H1 (cell line): ENCODE results near the gene CDKN2B-AS1. TPM values are rescaled to one million over a fixed set of nuclear protein-coding genes. Genes with fewer than 3 reads are reported as not detected.

ENCODE experiments used
- CTCF ChIA-PET: fragments of 300-600 bp; sonication (Branson Sonifier 250); formaldehyde crosslinking; loops from one replicate; lab custom pipeline; 2021; ENCODE audit not compliant: partially characterized antibody; lab: Charles Lee
- POLR2A ChIA-PET: fragments of 300-600 bp; sonication (Branson Sonifier 250); formaldehyde crosslinking; loops from one replicate; lab custom pipeline; 2021; ENCODE audit warnings: inconsistent platforms; ENCODE audit not compliant: partially characterized antibody; lab: Charles Lee
- DNase-seq, 2 experiments: peaks; one replicate each; pipeline versions ENCODE4 v3.0.0 to v3.0.0-alpha.2; 2010 to 2022; ENCODE audit warnings: low spot score in 2 of 2, low read depth in 1 of 2, mixed read lengths in 1 of 2
- FAIRE-seq: peaks from 2 replicates; lab custom pipeline; 2011; peaks lifted over from hg19 to GRCh38; lab: Jason Lieb, UNC
- H2AFZ ChIP-seq: 2 replicates; pipeline ENCODE4 v1.8.1; 2012; ENCODE audit warnings: low read length, inconsistent platforms
- H2AK5ac ChIP-seq: 2 replicates; pipeline ENCODE4 v1.6.1; 2013; ENCODE audit warnings: low read depth, low read length
- H2BK120ac ChIP-seq: replicated peaks from 2 replicates; pipeline ENCODE3; 2013; ENCODE audit warnings: low read depth, low read length, inconsistent platforms
- H2BK12ac ChIP-seq: 2 replicates; pipeline ENCODE4 v1.6.1; 2013; ENCODE audit warnings: low read depth, low read length
- H2BK15ac ChIP-seq: 2 replicates; pipeline ENCODE4 v1.6.1; 2013; ENCODE audit warnings: low read length
- H2BK20ac ChIP-seq: 2 replicates; pipeline ENCODE4 v1.6.1; 2013; ENCODE audit warnings: low read length
- H2BK5ac ChIP-seq: 2 replicates; pipeline ENCODE4 v1.6.1; 2013; ENCODE audit warnings: low read depth, low read length
- H3K14ac ChIP-seq: 2 replicates; pipeline ENCODE4 v1.6.1; 2013; ENCODE audit warnings: inconsistent platforms; ENCODE audit not compliant: insufficient read length
- H3K18ac ChIP-seq: 2 replicates; pipeline ENCODE4 v1.6.1; 2013; ENCODE audit warnings: low read length; ENCODE audit errors: extremely low read depth
- H3K23ac ChIP-seq: 2 replicates; pipeline ENCODE4 v1.6.1; 2013; ENCODE audit warnings: inconsistent platforms; ENCODE audit not compliant: insufficient read length
- H3K23me2 ChIP-seq: 2 replicates; pipeline ENCODE4 v1.6.1; 2013; ENCODE audit warnings: low read depth, low read length
- H3K27ac ChIP-seq: 2 replicates; pipeline ENCODE4 v1.6.1; 2011; ENCODE audit warnings: low read depth, low read length, inconsistent platforms
- H3K27me3 ChIP-seq, 4 experiments: replicated peaks in 1 of 4; 1 replicate in 1 of 4; 2 replicates in 3 of 4; pipeline versions ENCODE4 v1.6.1 to v1.8.1; 2011 to 2013; ENCODE audit warnings: low read length in 3 of 4, mild to moderate bottlenecking in 3 of 4, inconsistent platforms in 2 of 4, mixed read lengths in 2 of 4, moderate library complexity in 1 of 4; ENCODE audit not compliant: control insufficient read depth in 3 of 4, insufficient read depth in 3 of 4; ENCODE audit errors: extremely low read depth in 1 of 4
- H3K36me3 ChIP-seq, 4 experiments: 2 replicates each; pipeline versions ENCODE4 v1.6.1 to v1.8.1; 2011 to 2013; ENCODE audit warnings: mild to moderate bottlenecking in 4 of 4, low read length in 3 of 4, moderate library complexity in 2 of 4, control low read depth in 1 of 4, inconsistent platforms in 1 of 4; ENCODE audit not compliant: insufficient read depth in 4 of 4, control insufficient read depth in 2 of 4
- H3K4ac ChIP-seq: replicated peaks from 2 replicates; pipeline ENCODE3; 2013; ENCODE audit warnings: low read length, low read depth, mixed read lengths, inconsistent platforms; ENCODE audit not compliant: insufficient read length
- H3K4me1 ChIP-seq, 4 experiments: replicated peaks in 1 of 4; 1 replicate in 1 of 4; 2 replicates in 3 of 4; pipeline versions ENCODE4 v1.6.1 to v1.8.1; 2011 to 2013; ENCODE audit warnings: low read length in 3 of 4, inconsistent platforms in 2 of 4, mixed read lengths in 1 of 4; ENCODE audit not compliant: insufficient read depth in 4 of 4, control insufficient read depth in 3 of 4
- H3K4me2 ChIP-seq, 2 experiments: 2 replicates each; pipeline versions ENCODE4 v1.6.1 to v1.8.1; 2011 to 2013; ENCODE audit warnings: low read depth in 2 of 2, low read length in 2 of 2, control low read depth in 1 of 2, inconsistent platforms in 1 of 2, mild to moderate bottlenecking in 1 of 2; ENCODE audit not compliant: insufficient read depth in 1 of 2
- H3K4me3 ChIP-seq, 4 experiments: fragments of 200-600, 300-600 bp in 1 of 4; sonication (generic), shearing (Covaris generic), sonication (Bioruptor Twin) in 1 of 4; 2 replicates each; pipeline versions ENCODE4 v1.5.1 to v1.8.1; 2011 to 2016; ENCODE audit warnings: low read length in 4 of 4, low read depth in 3 of 4, control low read depth in 2 of 4, inconsistent platforms in 2 of 4, mild to moderate bottlenecking in 2 of 4, mixed read lengths in 1 of 4, moderate library complexity in 1 of 4; ENCODE audit not compliant: insufficient read depth in 2 of 4; ENCODE audit errors: extremely low read depth in 1 of 4
- H3K56ac ChIP-seq: replicated peaks from 2 replicates; pipeline ENCODE3; 2013; ENCODE audit warnings: low read depth, mild to moderate bottlenecking, mixed read lengths, low read length, inconsistent platforms; ENCODE audit not compliant: insufficient read length
- H3K79me1 ChIP-seq: 2 replicates; pipeline ENCODE4 v1.6.1; 2013; ENCODE audit warnings: low read depth, low read length, control low read depth
- H3K79me2 ChIP-seq, 2 experiments: 2 replicates each; pipeline versions ENCODE4 v1.6.1 to v1.8.1; 2012 to 2013; ENCODE audit warnings: low read length in 2 of 2, mild to moderate bottlenecking in 2 of 2, inconsistent platforms in 1 of 2; ENCODE audit not compliant: insufficient read depth in 2 of 2, control insufficient read depth in 1 of 2
- H3K9ac ChIP-seq, 4 experiments: replicated peaks in 1 of 4; 1 replicate in 1 of 4; 2 replicates in 3 of 4; pipeline versions ENCODE4 v1.6.1 to v1.8.1; 2011 to 2013; ENCODE audit warnings: low read depth in 3 of 4, low read length in 3 of 4, control low read depth in 2 of 4, mild to moderate bottlenecking in 2 of 4, moderate library complexity in 2 of 4, inconsistent platforms in 1 of 4; ENCODE audit errors: extremely low read depth in 1 of 4
- H3K9me3 ChIP-seq, 2 experiments: 2 replicates each; pipeline versions ENCODE4 v1.6.1 to v1.8.1; 2012 to 2013; ENCODE audit warnings: mild to moderate bottlenecking in 2 of 2, moderate library complexity in 2 of 2, control low read depth in 1 of 2, inconsistent platforms in 1 of 2, low read depth in 1 of 2, low read length in 1 of 2, mixed read lengths in 1 of 2; ENCODE audit not compliant: insufficient read depth in 2 of 2
- H4K20me1 ChIP-seq, 2 experiments: replicated peaks in 1 of 2; 2 replicates each; pipeline versions ENCODE3 to v1.8.1; 2011 to 2013; ENCODE audit warnings: inconsistent platforms in 2 of 2, low read length in 2 of 2, mild to moderate bottlenecking in 1 of 2; ENCODE audit not compliant: insufficient read depth in 2 of 2, control insufficient read depth in 1 of 2
- H4K5ac ChIP-seq: 2 replicates; pipeline ENCODE4 v1.6.1; 2013; ENCODE audit warnings: low read length, low read depth, mixed read lengths, inconsistent platforms; ENCODE audit not compliant: insufficient read length
- H4K8ac ChIP-seq: 2 replicates; pipeline ENCODE4 v1.8.0; 2013; ENCODE audit warnings: mild to moderate bottlenecking, moderate library complexity, low read length, inconsistent platforms; ENCODE audit not compliant: insufficient read depth; ENCODE audit errors: extremely low read depth
- H4K91ac ChIP-seq: replicated peaks from 2 replicates; pipeline ENCODE3; 2013; ENCODE audit warnings: low read length, mixed read lengths, inconsistent platforms; ENCODE audit not compliant: insufficient read length
- CBX5 ChIP-seq: fragments of 300-800, 300-1000 bp; sonication (generic); IDR thresholded peaks from 2 replicates; pipeline ENCODE4 v1.7.1; 2016; ENCODE audit warnings: antibody characterized with exemption, low read length, low read depth
- CTBP2 ChIP-seq: IDR thresholded peaks from 2 replicates; pipeline ENCODE4 v1.7.0; 2011; ENCODE audit warnings: borderline replicate concordance, mild to moderate bottlenecking, moderate library complexity, mixed read lengths, low read length; ENCODE audit not compliant: insufficient read depth, insufficient read length
- EZH2 ChIP-seq: fragments of 200-600 bp; sonication (generic); IDR thresholded peaks from 2 replicates; pipeline ENCODE4 v1.7.1; 2012; ENCODE audit warnings: low read depth, mild to moderate bottlenecking, moderate library complexity, low read length, inconsistent platforms; ENCODE audit not compliant: severe bottlenecking
- GTF2F1 ChIP-seq: IDR thresholded peaks from 2 replicates; pipeline ENCODE4 v1.6.1; 2012; ENCODE audit warnings: low read depth, low read length, improper control_type of control experiment, borderline replicate concordance
- SIN3A ChIP-seq, 2 experiments: IDR thresholded peaks in 1 of 2; conservative IDR thresholded peaks in 1 of 2; 2 replicates each; pipeline ENCODE4 v1.6.1; 2011 to 2012; ENCODE audit warnings: low read length in 2 of 2, improper control_type of control experiment in 1 of 2, low read depth in 1 of 2, mild to moderate bottlenecking in 1 of 2
- SP2 ChIP-seq: IDR thresholded peaks from 2 replicates; pipeline ENCODE4 v1.6.1; 2012; ENCODE audit warnings: mild to moderate bottlenecking, low read length, inconsistent platforms
- SRF ChIP-seq: IDR thresholded peaks from 2 replicates; pipeline ENCODE4 v1.6.1; 2011; ENCODE audit warnings: mild to moderate bottlenecking, low read depth, low read length, moderate library complexity
- TAF7 ChIP-seq: optimal IDR thresholded peaks from 2 replicates; pipeline ENCODE3; 2011; ENCODE audit warnings: low read depth, mild to moderate bottlenecking, inconsistent platforms, low read length, moderate library complexity, borderline replicate concordance
- TCF12 ChIP-seq: IDR thresholded peaks from 2 replicates; pipeline ENCODE4 v1.6.1; 2011; ENCODE audit warnings: low read depth, mild to moderate bottlenecking, low read length
- TEAD4 ChIP-seq: IDR thresholded peaks from 2 replicates; pipeline ENCODE4 v1.6.1; 2012; ENCODE audit warnings: low read depth, low read length, inconsistent platforms, mixed read lengths
- ZNF274 ChIP-seq: IDR thresholded peaks from 2 replicates; pipeline ENCODE4 v1.7.0; 2012; ENCODE audit warnings: low read length, borderline replicate concordance; ENCODE audit errors: extremely low read depth
- WGBS, 2 experiments: shearing (Covaris generic) in 1 of 2; methylation state at CpG; one replicate each; pipeline versions ENCODE4 v1.1.6 to v1.1.7; 2013 to 2015; ENCODE audit warnings: low lambda C conversion rate in 2 of 2, mixed read lengths in 2 of 2, inconsistent platforms in 1 of 2, low coverage in 1 of 2, missing lambda C conversion rate in 1 of 2; ENCODE audit not compliant: insufficient replicate concordance in 2 of 2, insufficient coverage in 1 of 2, insufficient read length in 1 of 2; ENCODE audit errors: extremely low coverage in 1 of 2, missing lambda C conversion rate in 1 of 2; 5-methylcytosine and 5-hydroxymethylcytosine counted together
- polyA plus RNA-seq, 7 experiments: library from polyadenylated mRNA; depleted of rRNA in 3 of 7; stranded (reverse) in 5 of 7; unstranded in 2 of 7; fragments of >200 nt in 5 of 7; fragments of 200-250 nt in 2 of 7; gene quantifications; 1 replicate in 5 of 7; 2 replicates in 1 of 7; 4 replicates in 1 of 7; pipeline versions ENCODE4 v1.2.1 to v1.2.3, GENCODE V29; 2011 to 2013; ENCODE audit warnings: missing spikeins in 2 of 7, mixed read lengths in 2 of 7
- total RNA-seq: library from RNA; stranded (reverse); fragmentation: NEBNext Ultra II Directional; extraction: Animal tissue kit (Norgen Biotek cat#: 25700); gene quantifications from 2 replicates; pipeline ENCODE4 v1.2.1, GENCODE V29; 2021
- TF ChIP-seq, protein P1 (sequence below): IDR thresholded peaks from 2 replicates; pipeline ENCODE4 v1.6.1; 2011; ENCODE audit warnings: low read depth, mild to moderate bottlenecking, low read length; ENCODE audit not compliant: insufficient read depth

CDKN2B-AS1 gene
- total and polyA plus RNA-seq, 2 of the 8 experiments (the other 6 are each of a cell fraction or from before 2014, with no cell fraction given): not detected

DNA sequence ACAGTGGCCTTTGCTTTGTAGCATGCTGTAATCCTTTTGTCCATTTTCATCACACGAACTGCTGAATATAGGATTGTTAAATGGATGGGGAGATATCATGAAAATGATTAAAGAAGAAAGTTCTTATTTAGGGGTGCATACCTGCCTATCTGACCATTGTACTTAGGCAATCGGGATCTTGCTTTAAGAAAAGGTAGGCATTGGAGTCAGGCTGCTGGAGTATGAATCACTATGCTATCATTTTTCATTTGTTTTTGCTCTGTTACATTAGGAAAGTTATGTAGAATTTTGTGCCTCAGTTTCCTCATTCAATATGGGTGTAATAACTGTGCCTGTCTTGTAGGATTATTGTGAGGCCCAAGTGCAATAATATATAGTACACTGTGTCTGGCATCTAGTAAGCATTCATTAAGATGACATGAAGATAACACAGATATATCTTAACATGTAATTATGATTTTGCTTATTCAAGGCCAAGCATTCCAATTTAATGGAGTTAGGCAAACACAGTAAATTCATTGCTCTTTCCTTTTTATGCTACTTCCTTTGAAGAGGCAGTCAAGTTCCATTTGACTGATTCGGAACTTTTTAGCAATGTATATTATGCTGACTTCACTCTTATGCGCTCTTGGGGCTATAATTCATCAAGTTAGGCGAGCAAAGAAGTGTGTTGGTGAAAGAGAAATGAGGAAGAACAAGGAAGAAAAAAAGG is 124.4 kb downstream of the CDKN2B-AS1 start:
- H3K27ac ChIP-seq: no peak overlapping the region
- no peak overlapping the region for H3K23ac ChIP-seq
- no peak overlapping the region for H4K8ac ChIP-seq
- H2AFZ ChIP-seq: no peak overlapping the region
- H3K79me1 ChIP-seq: no peaks in the 10 kb centered on the region
- H3K23me2 ChIP-seq: no peaks in the 10 kb centered on the region
- POLR2A ChIA-PET: interaction anchor here (1.3 kb wide), 1 partner anchor 110 kb away, joined by 4 read pairs; the partner anchor contains the start of gene CDKN2B
- FAIRE-seq (no peak), DNase-seq (no peak)
- peaks cover 2 to 8% (median 6%) of the 10 kb centered on the region in 4 experiments; a peak in 5 of 7 replicates for H3K4me1 ChIP-seq
- H3K4me2 ChIP-seq: no peak overlapping the region
- no peak overlapping the region for H4K5ac ChIP-seq
- no peak overlapping the region for H2BK5ac ChIP-seq
- no peaks in the 10 kb centered on the region for H3K36me3 ChIP-seq
- H3K79me2 ChIP-seq: no peaks in the 10 kb centered on the region
- no peak overlapping the region for H2AK5ac ChIP-seq
- no peak overlapping the region for H2BK15ac ChIP-seq
- H3K56ac ChIP-seq: no peak overlapping the region
- H3K4me3 ChIP-seq: no peak overlapping the region
- no peak overlapping the region for H4K91ac ChIP-seq
- CTCF ChIA-PET: interaction anchor here (0.8 to 4.3 kb wide), 34 partner anchors 8 to 333 kb away, joined by 3 to 32 read pairs (median 5); partner anchors contain the start of genes CDKN2B and CDKN2B-AS1
- H2BK20ac ChIP-seq: no peak overlapping the region
- H3K4ac ChIP-seq: no peak overlapping the region
- no peaks in the 10 kb centered on the region; a peak in 1 of 4 replicates for H3K9me3 ChIP-seq
- H3K18ac ChIP-seq: no peak overlapping the region
- WGBS, 2 experiments: 84% methylated on average over 5 of the region's 5 CpGs; no CpG with 5 or more reads in 1 of the 2 experiments
- TF ChIP-seq EZH2: no peak
- no peak for TF ChIP-seq GTF2F1
- TF ChIP-seq SIN3A (conservative IDR thresholded peaks at IDR 0.05 in 1 of 2, IDR thresholded peaks at IDR 0.05 in 1 of 2; ENCODE audit: low read depth in 1 of 2, low read length in 2 of 2): no peak
- TF ChIP-seq CBX5: no peak
- no peak for TF ChIP-seq SRF
- TF ChIP-seq ZNF274: no peak
- TF ChIP-seq, protein P1, sequence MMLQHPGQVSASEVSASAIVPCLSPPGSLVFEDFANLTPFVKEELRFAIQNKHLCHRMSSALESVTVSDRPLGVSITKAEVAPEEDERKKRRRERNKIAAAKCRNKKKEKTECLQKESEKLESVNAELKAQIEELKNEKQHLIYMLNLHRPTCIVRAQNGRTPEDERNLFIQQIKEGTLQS: no peak
- TF ChIP-seq TCF12: no peak
- no peak for TF ChIP-seq TEAD4
- TF ChIP-seq TAF7: no peak
- TF ChIP-seq CTBP2: no peak
- TF ChIP-seq SP2: no peak
- H2BK12ac ChIP-seq: no peak overlapping the region
- H3K14ac ChIP-seq: no peak overlapping the region
- no peaks in the 10 kb centered on the region for H4K20me1 ChIP-seq
- no peak overlapping the region for H3K9ac ChIP-seq
- H2BK120ac ChIP-seq: no peak overlapping the region
- H3K27me3 ChIP-seq: no peaks in the 10 kb centered on the region; a peak in 1 of 7 replicates
